GM10266 (cell line): ENCODE results near the gene ATRNL1.

Experiments used
- DNase-seq: peaks from one replicate; pipeline ENCODE4 v3.0.0; 2012; ENCODE audit errors: extremely low spot score
- TF ChIP-seq, protein P1 (sequence below): IDR thresholded peaks from 2 replicates; pipeline ENCODE4 v1.5.1; 2012; ENCODE audit warnings: mild to moderate bottlenecking, low read depth; ENCODE audit not compliant: control insufficient read depth, insufficient read depth; ENCODE audit errors: missing control alignments

The ATRNL1 gene

DNA sequence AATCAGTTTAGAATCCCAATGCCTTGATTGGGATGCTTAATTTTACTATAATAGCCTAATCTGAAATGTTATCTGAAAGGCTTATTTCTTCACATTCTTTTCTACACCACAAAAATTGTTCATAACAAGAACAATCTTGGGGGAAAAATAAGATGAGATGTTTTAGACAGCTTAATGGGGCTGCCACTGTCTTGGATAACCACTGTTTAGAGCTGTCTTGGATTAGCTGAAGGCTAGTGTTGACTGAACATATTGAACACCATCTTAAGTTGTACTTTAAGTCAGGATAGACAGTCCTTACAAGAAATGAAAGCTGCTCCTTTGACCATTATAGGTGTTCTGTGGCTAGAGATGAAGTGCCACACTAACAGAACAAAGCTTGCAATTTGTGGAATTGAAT is 678.6 kb downstream of the ATRNL1 start:
- DNase-seq: no peak
- TF ChIP-seq, protein P1, sequence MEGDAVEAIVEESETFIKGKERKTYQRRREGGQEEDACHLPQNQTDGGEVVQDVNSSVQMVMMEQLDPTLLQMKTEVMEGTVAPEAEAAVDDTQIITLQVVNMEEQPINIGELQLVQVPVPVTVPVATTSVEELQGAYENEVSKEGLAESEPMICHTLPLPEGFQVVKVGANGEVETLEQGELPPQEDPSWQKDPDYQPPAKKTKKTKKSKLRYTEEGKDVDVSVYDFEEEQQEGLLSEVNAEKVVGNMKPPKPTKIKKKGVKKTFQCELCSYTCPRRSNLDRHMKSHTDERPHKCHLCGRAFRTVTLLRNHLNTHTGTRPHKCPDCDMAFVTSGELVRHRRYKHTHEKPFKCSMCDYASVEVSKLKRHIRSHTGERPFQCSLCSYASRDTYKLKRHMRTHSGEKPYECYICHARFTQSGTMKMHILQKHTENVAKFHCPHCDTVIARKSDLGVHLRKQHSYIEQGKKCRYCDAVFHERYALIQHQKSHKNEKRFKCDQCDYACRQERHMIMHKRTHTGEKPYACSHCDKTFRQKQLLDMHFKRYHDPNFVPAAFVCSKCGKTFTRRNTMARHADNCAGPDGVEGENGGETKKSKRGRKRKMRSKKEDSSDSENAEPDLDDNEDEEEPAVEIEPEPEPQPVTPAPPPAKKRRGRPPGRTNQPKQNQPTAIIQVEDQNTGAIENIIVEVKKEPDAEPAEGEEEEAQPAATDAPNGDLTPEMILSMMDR: no peak

- TF ChIP-seq, protein P1: no peak
- DNase-seq: no peak
Observed at GRCh38 chr10:115772606-115773005, 679.4 kb downstream of the ATRNL1 start.

GRCh38 chr10:115773832-115774231 is 680.7 kb downstream of the ATRNL1 start:
- no peak for DNase-seq
- TF ChIP-seq, protein P1: no peak

GRCh38 chr10:115774721-115775120 is 681.6 kb downstream of the ATRNL1 start:
- TF ChIP-seq, protein P1: no peak
- no peak for DNase-seq

DNA sequence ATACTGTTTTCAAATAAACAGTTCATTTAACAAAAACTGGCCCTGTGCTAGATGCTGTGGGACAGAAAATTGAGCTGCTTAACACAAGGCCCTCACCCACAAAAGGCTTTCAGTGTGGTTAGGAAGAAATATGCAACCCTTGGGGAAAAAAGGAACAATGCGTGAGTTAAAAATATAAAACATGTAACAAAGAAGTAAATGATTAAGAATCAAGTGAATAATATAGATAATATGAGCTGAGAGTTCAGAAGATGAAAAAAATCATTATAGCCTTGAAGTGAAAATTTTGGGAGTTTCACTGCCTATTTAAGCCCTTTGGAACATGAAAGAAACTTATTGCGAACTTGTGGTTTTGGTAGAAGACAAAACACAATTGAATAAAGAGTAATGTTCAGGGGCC is 684.5 kb downstream of the ATRNL1 start:
- no peak for DNase-seq
- TF ChIP-seq, protein P1: no peak

- DNase-seq: no peak
- TF ChIP-seq, protein P1: no peak
Observed at GRCh38 chr10:115790220-115790619, 697.1 kb downstream of the ATRNL1 start.

DNA sequence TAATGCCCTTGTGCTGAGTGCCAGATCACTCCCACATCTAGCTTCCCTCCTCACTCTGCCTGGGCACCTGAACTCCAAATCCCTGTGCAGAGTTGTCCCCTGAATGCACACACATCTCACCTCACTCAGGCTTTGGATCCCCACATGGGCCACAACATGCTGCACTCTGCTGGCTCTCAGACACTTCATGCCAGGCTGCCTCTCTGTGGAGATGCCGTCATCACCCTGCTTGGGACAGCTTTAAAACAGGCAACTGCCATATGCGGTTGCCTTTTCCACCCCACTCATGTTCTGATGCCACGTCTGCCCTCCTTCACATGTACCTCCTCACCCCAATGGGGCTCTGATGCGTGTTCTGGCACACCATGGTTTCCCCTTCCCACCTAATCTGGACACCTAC is 702.8 kb downstream of the ATRNL1 start:
- TF ChIP-seq, protein P1: no peak

GRCh38 chr10:115801457-115801856 is 708.3 kb downstream of the ATRNL1 start:
- DNase-seq: no peak
- TF ChIP-seq, protein P1: no peak

More for the DNA sequence above, 702.8 kb downstream of the ATRNL1 start:
- no peak for DNase-seq
